HepG2 (cell line): ENCODE measurements around the gene AS3MT. TPM values are rescaled to one million over a fixed set of nuclear protein-coding genes. Genes with fewer than 3 reads are reported as not detected.
"Not testable (repeated sequence)": the region's sequence is repeated elsewhere in the genome, so short reads cannot be mapped to it uniquely, and the experiment has no call there.

Experiments
- ATAC-seq: fragments of 200-7000 bp; cut with Tn5 transposase; 3 replicates; pipeline ENCODE4 v1.9.1; 2020; ENCODE audit warnings: mild to moderate bottlenecking, moderate library complexity
- BruUV-seq: library from RNA; stranded (reverse); fragments of 400-500 nt; replicated peaks from 2 replicates; lab custom pipeline; 2021; lab: Mats Ljungman, UMichigan
- CTCF ChIA-PET: fragments of 300-600 bp; formaldehyde crosslinking; extraction: SDS; loops from one replicate; lab custom pipeline; 2021; ENCODE audit warnings: low total read pairs, inconsistent platforms, low intra/inter-chr PET ratio; lab: Yijun Ruan, JAX
- POLR2A ChIA-PET: fragments of 350-600 bp; sonication (Branson Sonifier 250); formaldehyde crosslinking; loops from one replicate; lab custom pipeline; 2020; ENCODE audit warnings: antibody characterized with exemption, inconsistent platforms; lab: Yijun Ruan, JAX
- DNase-seq: peaks from one replicate; pipeline ENCODE4 v3.0.0-alpha.2; 2015; ENCODE audit warnings: low spot score
- FAIRE-seq: peaks from 3 replicates; lab custom pipeline; 2011; peaks lifted over from hg19 to GRCh38; lab: Jason Lieb, UNC
- H2AFZ ChIP-seq: one replicate; pipeline ENCODE4 v1.6.1; 2011; ENCODE audit warnings: low read length, inconsistent platforms
- H3K27ac ChIP-seq: fragments of 300-600 bp; 3 replicates; pipeline ENCODE4 v1.8.0; 2011; ENCODE audit warnings: mixed run types, mild to moderate bottlenecking, mixed read lengths, low read length, inconsistent platforms; ENCODE audit not compliant: insufficient read depth; ENCODE audit errors: extremely low read length
- H3K27me3 ChIP-seq, 2 experiments: fragments of 200-600 bp in 1 of 2; 2 replicates in 1 of 2; 3 replicates in 1 of 2; pipeline versions ENCODE4 v1.6.0 to v1.8.0; 2011; ENCODE audit warnings: low read length in 2 of 2, mild to moderate bottlenecking in 2 of 2, moderate library complexity in 2 of 2, inconsistent platforms in 1 of 2; ENCODE audit not compliant: insufficient read depth in 2 of 2, control insufficient read depth in 1 of 2
- H3K36me3 ChIP-seq, 2 experiments: fragments of 200-600 bp in 1 of 2; replicated peaks in 1 of 2; 2 replicates in 1 of 2; 3 replicates in 1 of 2; pipeline versions ENCODE4 v1.5.1 to v1.8.0; 2011; ENCODE audit warnings: low read length in 2 of 2, inconsistent platforms in 1 of 2; ENCODE audit not compliant: insufficient read depth in 2 of 2, control insufficient read depth in 1 of 2
- H3K4me1 ChIP-seq: 2 replicates; pipeline ENCODE4 v1.5.1; 2012; ENCODE audit warnings: low read length, inconsistent platforms; ENCODE audit not compliant: insufficient read depth
- H3K4me2 ChIP-seq: 2 replicates; pipeline ENCODE4 v1.6.0; 2011; ENCODE audit warnings: low read depth, low read length, inconsistent platforms
- H3K4me3 ChIP-seq, 3 experiments: fragments of 200-600 bp in 1 of 3; sonication (generic), shearing (Covaris generic) in 1 of 3; replicated peaks in 1 of 3; 2 replicates each; pipeline ENCODE4 v1.5.1; 2011 to 2016; ENCODE audit warnings: low read length in 3 of 3, inconsistent platforms in 2 of 3, low read depth in 2 of 3, mild to moderate bottlenecking in 2 of 3, control low read depth in 1 of 3, mixed read lengths in 1 of 3; ENCODE audit not compliant: insufficient read depth in 1 of 3
- H3K79me2 ChIP-seq: one replicate; pipeline ENCODE4 v1.6.1; 2011; ENCODE audit warnings: low read length, inconsistent platforms; ENCODE audit not compliant: insufficient read depth
- H3K9ac ChIP-seq: 2 replicates; pipeline ENCODE4 v1.6.0; 2011; ENCODE audit warnings: mild to moderate bottlenecking, low read depth, low read length, inconsistent platforms; ENCODE audit not compliant: insufficient read depth
- H3K9me3 ChIP-seq: 2 replicates; pipeline ENCODE4 v1.5.1; 2012; ENCODE audit warnings: mild to moderate bottlenecking, low read length
- H4K20me1 ChIP-seq: 2 replicates; pipeline ENCODE4 v1.6.0; 2011; ENCODE audit warnings: inconsistent platforms, mild to moderate bottlenecking, low read length, moderate library complexity; ENCODE audit not compliant: insufficient read depth
- GATAD2A ChIP-seq: IDR thresholded peaks from 2 replicates; pipeline ENCODE4 v1.6.1; 2016
- HNF4G ChIP-seq, 2 experiments: sonication (generic) in 1 of 2; formaldehyde crosslinking in 1 of 2; IDR thresholded peaks; 2 replicates each; pipeline versions ENCODE4 v1.4.0 to v1.6.1; 2011 to 2020; ENCODE audit warnings: borderline replicate concordance in 2 of 2, low read depth in 2 of 2, mild to moderate bottlenecking in 2 of 2, low read length in 1 of 2, missing genetic modification reagents in 1 of 2, moderate library complexity in 1 of 2
- NCOR1 ChIP-seq: fragments of 200-600 bp; sonication (generic); IDR thresholded peaks from 2 replicates; pipeline ENCODE4 v1.7.0; 2017; ENCODE audit warnings: antibody characterized with exemption, low read length, borderline replicate concordance
- SETDB1 ChIP-seq: sonication (generic); formaldehyde crosslinking; IDR thresholded peaks from 2 replicates; pipeline ENCODE4 v1.5.1; 2020; ENCODE audit warnings: missing genetic modification reagents, mild to moderate bottlenecking, borderline replicate concordance
- SOX13 ChIP-seq, 3 experiments: fragments of 450-650 bp in 1 of 3; sonication (generic) in 1 of 3; formaldehyde crosslinking in 1 of 3; IDR thresholded peaks in 2 of 3; conservative IDR thresholded peaks in 1 of 3; 2 replicates each; pipeline versions ENCODE4 v1.5.0 to v1.6.1; 2016 to 2020; ENCODE audit warnings: antibody characterized with exemption in 1 of 3, mild to moderate bottlenecking in 1 of 3, missing compliant biosample characterization in 1 of 3, missing genetic modification reagents in 1 of 3, moderate library complexity in 1 of 3
- SOX6 ChIP-seq, 2 experiments: fragments of 450-650 bp in 1 of 2; sonication (generic) in 1 of 2; formaldehyde crosslinking in 1 of 2; IDR thresholded peaks; 2 replicates each; pipeline versions ENCODE4 v1.4.0 to v1.6.1; 2017 to 2020; ENCODE audit warnings: antibody characterized with exemption in 1 of 2, mild to moderate bottlenecking in 1 of 2, missing genetic modification reagents in 1 of 2
- WGBS: methylation state at CpG from one replicate; pipeline ENCODE4 v1.1.6; 2017; ENCODE audit warnings: low lambda C conversion rate; 5-methylcytosine and 5-hydroxymethylcytosine counted together
- in situ Hi-C: cut with HindIII; loops from 2 replicates; pipeline ENCODE4 v1.10.0; 2017; ENCODE audit warnings: low pct_unique_long_range_greater_than_20kb; ENCODE audit not compliant: extremely low pct_ligation_motif_present
- intact Hi-C: fragments of 100-400 bp; cut with micrococcal nuclease; formaldehyde crosslinking; loops from one replicate; pipeline ENCODE4 v1.10.0; 2022; ENCODE audit not compliant: unreplicated experiment
- polyA plus RNA-seq, 8 experiments: library from polyadenylated mRNA; depleted of rRNA in 3 of 8; stranded (reverse) in 7 of 8; unstranded in 1 of 8; fragments of >200 nt; fragmentation: Illumina TruSeq in 4 of 8; extraction: Trizol in 4 of 8; gene quantifications; 2 replicates each; pipeline versions ENCODE4 v1.2.1 to v1.2.3, GENCODE V29; 2011 to 2016; ENCODE audit warnings: low read depth in 4 of 8, missing spikeins in 1 of 8, mixed read lengths in 1 of 8; ENCODE audit not compliant: insufficient read depth in 1 of 8
- total RNA-seq, 5 experiments: library from RNA; depleted of rRNA; stranded (reverse); fragments of >200 nt; fragmentation: Illumina TruSeq; extraction: Trizol; gene quantifications; 2 replicates each; pipeline ENCODE4 v1.2.3, GENCODE V29; 2016; ENCODE audit warnings: low read depth in 1 of 5
- TF ChIP-seq, protein P1 (sequence below): sonication (generic); formaldehyde crosslinking; IDR thresholded peaks from 2 replicates; pipeline ENCODE4 v1.9.0; 2021; ENCODE audit warnings: missing genetic modification reagents, borderline replicate concordance
- TF ChIP-seq, protein P2 (sequence below): sonication (generic); formaldehyde crosslinking; IDR thresholded peaks from 2 replicates; pipeline ENCODE4 v1.4.0; 2020; ENCODE audit warnings: missing genetic modification reagents, borderline replicate concordance

The AS3MT gene
- total and polyA plus RNA-seq, 2 of the 13 experiments (the other 11 are each of a cell fraction or from before 2014, with no cell fraction given): 8.7 to 17.4 TPM

DNA sequence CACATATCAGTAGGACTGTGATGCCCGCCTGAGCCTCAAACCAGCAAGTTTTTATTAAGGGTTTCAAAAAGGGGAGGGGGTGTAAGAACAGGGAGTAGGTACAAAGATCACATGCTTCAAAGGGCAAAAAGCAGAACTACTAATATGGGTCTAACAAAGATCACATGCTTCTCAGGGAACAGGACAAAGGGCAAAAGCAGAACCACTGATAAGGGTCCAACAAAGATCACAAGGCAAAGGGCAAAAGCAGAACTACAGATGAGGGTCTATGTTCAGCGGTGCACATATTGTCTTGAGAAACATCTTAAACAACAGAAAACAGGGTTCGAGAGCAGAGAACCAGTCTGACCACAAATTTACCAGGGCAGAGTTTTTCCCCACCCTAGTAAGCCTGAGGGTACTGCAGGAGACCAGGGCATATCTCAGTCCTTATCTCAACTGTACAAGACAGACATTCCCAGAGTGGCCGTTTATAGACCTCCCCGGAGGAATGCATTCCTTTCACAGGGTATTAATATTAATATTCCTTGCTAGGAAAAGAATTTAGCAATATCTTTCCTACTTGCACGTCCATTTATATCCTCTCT, 25.0 kb upstream of the AS3MT start (continued):
- TF ChIP-seq HNF4G (IDR thresholded peaks at IDR 0.05; ENCODE audit: borderline replicate concordance, low read depth, low read length): peak; percentile 29; the same call in 1 of the 2 replicates
- TF ChIP-seq HNF4G (CRISPR knock-in tag; IDR thresholded peaks at IDR 0.05; ENCODE audit: borderline replicate concordance, low read depth); SOX13 (IDR thresholded peaks at IDR 0.05): not testable (repeated sequence)
- peak; percentile 52; the same call in 1 of the 2 replicates for TF ChIP-seq GATAD2A
- TF ChIP-seq SETDB1 (CRISPR knock-in tag): 0 out of 2 replicates have a peak, but pooled peaks have one; percentile 75
- peak in 1 of 2 experiments; percentile 43; a peak in 2 of 4 replicates for TF ChIP-seq SOX13 (CRISPR knock-in tag; conservative IDR thresholded peaks at IDR 0.05 in 1 of 2, IDR thresholded peaks at IDR 0.05 in 1 of 2)

DNA sequence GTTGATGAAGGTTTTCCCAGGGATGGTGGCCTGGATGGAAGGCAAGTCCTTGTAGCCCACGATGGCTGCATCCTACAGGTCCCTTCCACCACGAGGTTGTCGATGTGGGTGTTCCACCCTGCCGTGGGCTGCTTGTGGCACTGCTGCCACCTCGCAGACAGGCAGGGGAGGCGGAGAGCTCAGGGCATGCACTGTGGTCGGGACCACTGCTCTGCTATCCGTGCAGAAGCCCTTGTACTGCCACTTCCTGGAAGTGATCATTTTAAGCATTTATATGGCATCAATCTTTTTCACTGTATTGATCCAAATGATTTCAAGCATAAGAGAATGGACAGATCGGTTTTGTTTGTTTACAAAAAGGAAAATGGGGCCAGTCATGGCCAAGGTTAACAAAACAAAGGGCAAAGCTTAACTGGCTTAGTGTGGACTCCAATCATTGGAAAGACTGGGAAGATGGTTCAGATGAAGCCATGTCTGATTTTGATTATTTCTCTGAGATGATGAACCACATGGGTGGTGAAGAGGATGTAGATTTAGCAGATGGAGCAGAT, 23.8 kb upstream of the AS3MT start:
- ATAC-seq (peak; percentile 14; the same call in 1 of the 3 replicates), FAIRE-seq (no peak), DNase-seq (no peak)
- Histone ChIP-seq H3K27me3 (0 out of 5 replicates have a peak, but pooled peaks cover 0 to 2% of the 10 kb centered on the region in 2 experiments), H3K36me3 (no peaks in the 10 kb centered on the region), H3K4me2 (peak overlapping the region; percentile 20), H3K4me1 (peaks cover 71% of the 10 kb centered on the region), H4K20me1 (no peaks in the 10 kb centered on the region), H3K27ac (no peak overlapping the region), H2AFZ (no peak overlapping the region), H3K9me3 (no peaks in the 10 kb centered on the region), H3K9ac (no peak overlapping the region), H3K79me2 (no peaks in the 10 kb centered on the region), H3K4me3 (no peak overlapping the region)
- no TSS peak for BruUV-seq
- 59% methylated on average over 4 of the region's 9 CpGs for WGBS
- ChIA-PET CTCF (no interaction called here), POLR2A (interaction anchor here (1.1 to 2.3 kb wide), 5 partner anchors 8 to 72 kb away, joined by 5 to 8 read pairs (median 6); partner anchors contain the start of genes AS3MT, CNNM2 and CYP17A1)
- intact Hi-C loops (no loop called here), in situ Hi-C loops (no loop called here)
- TF ChIP-seq SOX13 (IDR thresholded peaks at IDR 0.05) (no peak), SOX13 (CRISPR knock-in tag; conservative IDR thresholded peaks at IDR 0.05 in 1 of 2, IDR thresholded peaks at IDR 0.05 in 1 of 2) (peak in 1 of 2 experiments; percentile 59; a peak in 2 of 4 replicates), NCOR1 (peak; percentile 26; the same call in 1 of the 2 replicates), SOX6 (IDR thresholded peaks at IDR 0.05) (no peak), SOX6 (CRISPR knock-in tag; IDR thresholded peaks at IDR 0.05) (peak; percentile 49; the same call in 1 of the 2 replicates)
- TF ChIP-seq, protein P1, sequence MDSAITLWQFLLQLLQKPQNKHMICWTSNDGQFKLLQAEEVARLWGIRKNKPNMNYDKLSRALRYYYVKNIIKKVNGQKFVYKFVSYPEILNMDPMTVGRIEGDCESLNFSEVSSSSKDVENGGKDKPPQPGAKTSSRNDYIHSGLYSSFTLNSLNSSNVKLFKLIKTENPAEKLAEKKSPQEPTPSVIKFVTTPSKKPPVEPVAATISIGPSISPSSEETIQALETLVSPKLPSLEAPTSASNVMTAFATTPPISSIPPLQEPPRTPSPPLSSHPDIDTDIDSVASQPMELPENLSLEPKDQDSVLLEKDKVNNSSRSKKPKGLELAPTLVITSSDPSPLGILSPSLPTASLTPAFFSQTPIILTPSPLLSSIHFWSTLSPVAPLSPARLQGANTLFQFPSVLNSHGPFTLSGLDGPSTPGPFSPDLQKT: no peak
- TF ChIP-seq, protein P2, sequence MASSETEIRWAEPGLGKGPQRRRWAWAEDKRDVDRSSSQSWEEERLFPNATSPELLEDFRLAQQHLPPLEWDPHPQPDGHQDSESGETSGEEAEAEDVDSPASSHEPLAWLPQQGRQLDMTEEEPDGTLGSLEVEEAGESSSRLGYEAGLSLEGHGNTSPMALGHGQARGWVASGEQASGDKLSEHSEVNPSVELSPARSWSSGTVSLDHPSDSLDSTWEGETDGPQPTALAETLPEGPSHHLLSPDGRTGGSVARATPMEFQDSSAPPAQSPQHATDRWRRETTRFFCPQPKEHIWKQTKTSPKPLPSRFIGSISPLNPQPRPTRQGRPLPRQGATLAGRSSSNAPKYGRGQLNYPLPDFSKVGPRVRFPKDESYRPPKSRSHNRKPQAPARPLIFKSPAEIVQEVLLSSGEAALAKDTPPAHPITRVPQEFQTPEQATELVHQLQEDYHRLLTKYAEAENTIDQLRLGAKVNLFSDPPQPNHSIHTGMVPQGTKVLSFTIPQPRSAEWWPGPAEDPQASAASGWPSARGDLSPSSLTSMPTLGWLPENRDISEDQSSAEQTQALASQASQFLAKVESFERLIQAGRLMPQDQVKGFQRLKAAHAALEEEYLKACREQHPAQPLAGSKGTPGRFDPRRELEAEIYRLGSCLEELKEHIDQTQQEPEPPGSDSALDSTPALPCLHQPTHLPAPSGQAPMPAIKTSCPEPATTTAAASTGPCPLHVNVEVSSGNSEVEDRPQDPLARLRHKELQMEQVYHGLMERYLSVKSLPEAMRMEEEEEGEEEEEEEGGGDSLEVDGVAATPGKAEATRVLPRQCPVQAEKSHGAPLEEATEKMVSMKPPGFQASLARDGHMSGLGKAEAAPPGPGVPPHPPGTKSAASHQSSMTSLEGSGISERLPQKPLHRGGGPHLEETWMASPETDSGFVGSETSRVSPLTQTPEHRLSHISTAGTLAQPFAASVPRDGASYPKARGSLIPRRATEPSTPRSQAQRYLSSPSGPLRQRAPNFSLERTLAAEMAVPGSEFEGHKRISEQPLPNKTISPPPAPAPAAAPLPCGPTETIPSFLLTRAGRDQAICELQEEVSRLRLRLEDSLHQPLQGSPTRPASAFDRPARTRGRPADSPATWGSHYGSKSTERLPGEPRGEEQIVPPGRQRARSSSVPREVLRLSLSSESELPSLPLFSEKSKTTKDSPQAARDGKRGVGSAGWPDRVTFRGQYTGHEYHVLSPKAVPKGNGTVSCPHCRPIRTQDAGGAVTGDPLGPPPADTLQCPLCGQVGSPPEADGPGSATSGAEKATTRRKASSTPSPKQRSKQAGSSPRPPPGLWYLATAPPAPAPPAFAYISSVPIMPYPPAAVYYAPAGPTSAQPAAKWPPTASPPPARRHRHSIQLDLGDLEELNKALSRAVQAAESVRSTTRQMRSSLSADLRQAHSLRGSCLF: no peak
